Activated CD8-positive, alpha-beta memory T cell treated with anti-CD3 and anti-CD28 coated beads, Interleukin-2, amount 50 U/mL, for 48 hours (primary cell): ENCODE results near the gene DCTN3.
A peak's percentile ranks its signal among the peaks of the same experiment; 100 is the strongest.

Source experiments
- DNase-seq: peaks from one replicate; pipeline ENCODE4 v3.0.0-alpha.2; 2020

The DCTN3 gene

GRCh38 chr9:34615132-34615531, 5.2 kb downstream of the DCTN3 start:
- DNase-seq: no peak

GRCh38 chr9:34612788-34613390, 7.4 kb downstream of the DCTN3 start:
- DNase-seq: peak; percentile 84

- peak; percentile 93 for DNase-seq
These were observed 8.2 kb downstream of the DCTN3 start, which contains the start of gene RPP25L for GRCh38 chr9:34611811-34612787. TSS of gene RPP25L (minus strand) at chr9:34612097. CDS start at chr9:34611296, 801 bp downstream.

- DNase-seq: no peak
These were observed 9.0 kb downstream of the DCTN3 start for GRCh38 chr9:34611251-34611810.

- DNase-seq: no peak
These were observed 9.7 kb downstream of the DCTN3 start for GRCh38 chr9:34610434-34611206.

GRCh38 chr9:34607331-34607730, 13.0 kb downstream of the DCTN3 start:
- DNase-seq: no peak

GRCh38 chr9:34606905-34607304, 13.4 kb downstream of the DCTN3 start:
- DNase-seq: no peak

GRCh38 chr9:34606190-34606589, 14.1 kb downstream of the DCTN3 start:
- no peak for DNase-seq

GRCh38 chr9:34603610-34604231, 16.6 kb downstream of the DCTN3 start:
- peak; percentile 94 for DNase-seq

- no peak for DNase-seq
These were observed 18.2 kb downstream of the DCTN3 start for GRCh38 chr9:34601937-34602573.

- no peak for DNase-seq
These were observed 19.4 kb downstream of the DCTN3 start for GRCh38 chr9:34600908-34601307.

- DNase-seq: no peak
These were observed 20.7 kb downstream of the DCTN3 start for GRCh38 chr9:34599546-34599945.

- DNase-seq: no peak
These were observed 26.1 kb downstream of the DCTN3 start for GRCh38 chr9:34594177-34594576.

GRCh38 chr9:34592895-34593601, 27.2 kb downstream of the DCTN3 start:
- DNase-seq: no peak

GRCh38 chr9:34591917-34592866, 28.1 kb downstream of the DCTN3 start:
- no peak for DNase-seq

- DNase-seq: peak; percentile 93
These were observed 28.9 kb downstream of the DCTN3 start for GRCh38 chr9:34591248-34591916.

- peak; percentile 64 for DNase-seq
These were observed 29.7 kb downstream of the DCTN3 start for GRCh38 chr9:34590381-34591247.

- peak; percentile 63 for DNase-seq
These were observed 30.5 kb downstream of the DCTN3 start, which contains the start of gene CNTFR for GRCh38 chr9:34589636-34590380. TSS of gene CNTFR (minus strand) at chr9:34589724. CDS start at chr9:34568981, 20,743 bp downstream.
